T-cell (primary cell): ENCODE results near the gene SCFD2. TPM values are rescaled to one million over a fixed set of nuclear protein-coding genes. Genes with fewer than 3 reads are reported as not detected.

Experiments
- ATAC-seq, 4 experiments: fragments of 200-7000 bp in 3 of 4; fragments of 150-1000 bp in 1 of 4; cut with Tn5 transposase; replicated peaks in 1 of 4; 1 replicate in 3 of 4; 2 replicates in 1 of 4; pipeline ENCODE4 v1.10.0; 2021; ENCODE audit warnings: moderate library complexity in 3 of 4, mild to moderate bottlenecking in 2 of 4, moderate number of reproducible peaks in 1 of 4
- CTCF ChIA-PET, 2 donors: fragments of 300-600 bp; sonication (Branson Sonifier 250); formaldehyde crosslinking; loops; one replicate each; lab custom pipeline; 2022; ENCODE audit warnings: antibody characterized with exemption in 2 of 2; lab: Charles Lee
- POLR2A ChIA-PET, 2 donors: fragments of 300-600 bp; sonication (Branson Sonifier 250); formaldehyde crosslinking; loops; one replicate each; lab custom pipeline; 2022; ENCODE audit warnings: antibody characterized with exemption in 2 of 2; lab: Charles Lee
- DNase-seq, 35 experiments: peaks; one replicate each; pipeline versions ENCODE4 v3.0.0 to v3.0.0-alpha.2; 2013 to 2023
- H3K27ac ChIP-seq: one replicate; pipeline ENCODE4 v1.5.1; 2013; ENCODE audit warnings: low read length
- H3K27me3 ChIP-seq, 2 experiments: replicated peaks in 1 of 2; 1 replicate in 1 of 2; 2 replicates in 1 of 2; pipeline versions ENCODE4 v1.6.1 to v1.7.0; 2013; ENCODE audit warnings: low read length in 1 of 2, mixed read lengths in 1 of 2; ENCODE audit not compliant: control insufficient read depth in 2 of 2, insufficient read depth in 2 of 2; ENCODE audit errors: extremely low read depth in 1 of 2
- H3K36me3 ChIP-seq, 2 donors: 1 replicate in 1 of 2; 2 replicates in 1 of 2; pipeline versions ENCODE4 v1.6.1 to v1.7.0; 2013; ENCODE audit warnings: low read length in 1 of 2; ENCODE audit not compliant: control insufficient read depth in 2 of 2, insufficient read depth in 1 of 2; ENCODE audit errors: extremely low read depth in 1 of 2
- H3K4me1 ChIP-seq, 2 experiments: 1 replicate in 1 of 2; 2 replicates in 1 of 2; pipeline versions ENCODE4 v1.6.1 to v1.7.0; 2013; ENCODE audit warnings: low read length in 2 of 2, mixed read lengths in 1 of 2; ENCODE audit not compliant: insufficient read depth in 2 of 2, control insufficient read depth in 1 of 2; ENCODE audit errors: extremely low read depth in 1 of 2
- H3K4me3 ChIP-seq, 2 donors: 1 replicate in 1 of 2; 2 replicates in 1 of 2; pipeline versions ENCODE4 v1.5.1 to v1.7.0; 2013; ENCODE audit warnings: mild to moderate bottlenecking in 2 of 2, low read length in 1 of 2, moderate library complexity in 1 of 2; ENCODE audit not compliant: control insufficient read depth in 1 of 2; ENCODE audit errors: extremely low read depth in 1 of 2
- H3K9me3 ChIP-seq: 2 replicates; pipeline ENCODE4 v1.7.0; 2013
- H3K27ac Mint-ChIP-seq, 2 donors: one replicate each; pipeline ENCODE4 v1.8.0; 2020 to 2021; ENCODE audit warnings: mild to moderate bottlenecking in 2 of 2, mixed read lengths in 2 of 2
- H3K27me3 Mint-ChIP-seq, 2 donors: one replicate each; pipeline ENCODE4 v1.8.0; 2021 to 2022; ENCODE audit warnings: mixed read lengths in 2 of 2
- H3K36me3 Mint-ChIP-seq: one replicate; pipeline ENCODE4 v1.8.0; 2021; ENCODE audit warnings: mixed read lengths
- H3K4me1 Mint-ChIP-seq, 3 donors: one replicate each; pipeline ENCODE4 v1.8.0; 2020 to 2022; ENCODE audit warnings: mixed read lengths in 3 of 3, mild to moderate bottlenecking in 1 of 3
- H3K4me3 Mint-ChIP-seq, 3 donors: one replicate each; pipeline ENCODE4 v1.8.0; 2020 to 2022; ENCODE audit warnings: mild to moderate bottlenecking in 3 of 3, mixed read lengths in 3 of 3, moderate library complexity in 3 of 3
- H3K9me3 Mint-ChIP-seq, 3 donors: one replicate each; pipeline ENCODE4 v1.8.0; 2020 to 2022; ENCODE audit warnings: mixed read lengths in 3 of 3
- WGBS: methylation state at CpG from one replicate; pipeline ENCODE4 v1.1.5; 2013; ENCODE audit warnings: missing lambda C conversion rate; ENCODE audit not compliant: insufficient coverage; 5-methylcytosine and 5-hydroxymethylcytosine counted together
- total RNA-seq, 35 experiments: library from RNA in 6 of 35; stranded (reverse) in 6 of 35; fragments of 120-200 nt in 1 of 35; gene quantifications; one replicate each; pipeline versions ENCODE4 v1.2.1 to v1.2.4 and lab custom pipeline; 2013 to 2026

The SCFD2 gene
- total RNA-seq, 5 donors from 2014 or later (not counting 1 experiment from before 2014, with no cell fraction given) = 19.0 to 28.9 (median 21.8) TPM

DNA sequence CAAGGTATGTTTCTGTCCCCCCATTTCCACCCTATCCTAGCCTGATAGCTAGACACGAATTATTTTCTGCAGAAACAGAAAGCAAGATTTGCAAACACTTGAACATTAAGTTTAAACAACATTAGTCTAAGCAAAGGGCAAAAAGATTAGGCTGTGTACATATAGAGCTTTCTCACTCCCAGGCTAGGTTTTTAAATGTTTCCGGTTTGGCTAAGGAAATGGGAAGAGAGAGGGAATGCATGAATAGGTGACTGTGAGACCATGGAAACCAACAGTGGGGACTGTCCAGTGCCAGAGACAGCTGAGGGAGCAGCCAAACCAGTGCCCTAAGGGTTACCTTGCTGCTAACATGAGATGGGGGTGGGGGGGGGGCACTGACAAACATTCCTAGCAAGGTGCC is 242.7 kb downstream of the SCFD2 start:
- Mint-ChIP-seq H3K9me3 (no peaks in the 10 kb centered on the region), H3K4me3 (no peak overlapping the region)

DNA sequence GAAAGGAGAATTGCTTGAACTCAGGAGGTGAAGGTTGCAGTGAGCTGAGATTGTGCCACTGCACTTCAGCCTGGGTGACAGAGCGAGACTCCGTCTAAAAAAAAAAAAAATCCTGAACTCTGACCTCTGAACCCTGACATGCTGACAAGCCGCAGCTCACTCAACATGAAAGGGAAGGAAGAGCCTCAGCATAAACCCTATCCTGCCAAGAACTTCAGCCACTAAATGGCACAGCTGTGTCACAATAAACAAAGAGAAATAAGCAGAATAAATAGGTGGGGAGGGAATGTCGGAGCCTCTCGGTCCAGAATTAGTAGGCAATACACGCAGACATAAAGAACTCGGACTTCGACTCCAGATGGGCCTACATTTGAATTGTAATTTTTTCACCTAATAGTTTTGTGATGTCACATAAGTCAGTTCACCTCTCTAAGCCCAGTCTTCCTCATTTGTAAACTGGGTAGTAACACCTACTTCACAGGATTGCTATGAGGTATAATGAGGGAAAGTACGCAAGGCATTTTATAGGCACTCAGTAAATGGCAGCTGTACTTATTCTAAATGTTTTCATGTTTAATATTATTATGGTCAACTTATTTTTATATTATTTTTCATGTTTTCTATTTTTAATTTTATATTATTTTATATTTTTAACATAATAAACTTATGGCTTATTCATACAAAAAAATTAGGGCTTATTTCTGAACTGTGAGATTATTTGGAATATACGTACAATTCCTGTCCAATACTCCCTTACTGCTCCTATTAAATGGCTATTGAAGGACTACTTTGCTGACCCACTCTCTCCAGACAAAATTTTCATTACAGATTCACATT is 243.4 kb downstream of the SCFD2 start:
- no peaks in the 10 kb centered on the region for H3K27me3 ChIP-seq
- H3K36me3 ChIP-seq = no peaks in the 10 kb centered on the region
- Mint-ChIP-seq H3K4me3 (no peak overlapping the region), H3K27me3 (no peaks in the 10 kb centered on the region), H3K27ac (no peak overlapping the region), H3K36me3 (peaks cover 27% of the 10 kb centered on the region), H3K4me1 (peaks cover 6 to 21% (median 7%) of the 10 kb centered on the region in 3 donors), H3K9me3 (no peaks in the 10 kb centered on the region)
- no peak overlapping the region for H3K4me3 ChIP-seq
- no peak overlapping the region for H3K27ac ChIP-seq
- H3K9me3 ChIP-seq = no peaks in the 10 kb centered on the region
- DNase-seq = no peak
- CTCF ChIA-PET = no interaction called here
- POLR2A ChIA-PET = no interaction called here
- WGBS = no CpG with 5 or more reads among the region's 10 CpGs
- H3K4me1 ChIP-seq = no peaks in the 10 kb centered on the region
- ATAC-seq = no peak

More for the DNA sequence above, 242.7 kb downstream of the SCFD2 start:
- WGBS = 100% methylated on average over 1 of the region's 2 CpGs
- Histone ChIP-seq H3K4me1 (no peaks in the 10 kb centered on the region), H3K27me3 (no peaks in the 10 kb centered on the region), H3K9me3 (no peaks in the 10 kb centered on the region), H3K4me3 (no peak overlapping the region), H3K27ac (no peak overlapping the region), H3K36me3 (no peaks in the 10 kb centered on the region)
- ChIA-PET CTCF (no interaction called here), POLR2A (no interaction called here)
- no peak for ATAC-seq
- Mint-ChIP-seq H3K27me3 (no peaks in the 10 kb centered on the region), H3K4me1 (peaks cover 5 to 16% (median 5%) of the 10 kb centered on the region in 3 donors), H3K36me3 (peaks cover 26% of the 10 kb centered on the region), H3K27ac (no peak overlapping the region)
- DNase-seq = no peak

DNA sequence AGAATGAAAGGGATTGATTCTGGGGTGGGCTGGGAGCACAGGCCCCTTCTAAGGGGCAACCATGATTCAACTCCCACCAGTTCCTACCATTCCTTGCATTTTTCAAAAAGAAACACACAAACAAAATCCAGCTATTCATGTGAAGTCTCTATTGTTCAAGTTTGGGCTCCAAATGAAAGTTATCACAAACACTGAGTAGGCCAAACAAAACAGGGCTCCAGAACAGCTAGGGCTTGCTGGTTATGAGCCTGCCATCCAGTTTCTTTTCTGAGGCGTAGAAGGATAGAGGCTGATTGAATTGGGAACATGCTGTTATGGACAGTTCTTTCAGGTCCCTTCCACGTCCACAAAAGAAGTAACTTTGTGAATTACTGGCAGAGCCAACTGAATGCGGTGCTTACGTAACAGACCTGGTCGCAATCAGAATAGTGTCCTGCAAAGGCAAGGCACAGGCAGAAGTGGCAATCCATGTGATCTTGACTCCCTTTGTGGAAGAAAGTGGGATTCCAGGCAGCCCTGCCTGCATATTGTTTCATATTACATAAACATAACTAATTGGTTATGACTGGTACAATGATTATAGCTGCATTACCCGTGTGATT is 244.5 kb downstream of the SCFD2 start:
- Histone ChIP-seq H3K36me3 (no peaks in the 10 kb centered on the region), H3K27me3 (no peaks in the 10 kb centered on the region), H3K4me3 (no peak overlapping the region), H3K27ac (no peak overlapping the region), H3K9me3 (no peaks in the 10 kb centered on the region), H3K4me1 (no peaks in the 10 kb centered on the region)
- Mint-ChIP-seq H3K4me3 (no peak overlapping the region), H3K27ac (no peak overlapping the region), H3K4me1 (peaks cover 17 to 32% (median 17%) of the 10 kb centered on the region in 3 donors), H3K27me3 (no peaks in the 10 kb centered on the region), H3K9me3 (no peaks in the 10 kb centered on the region), H3K36me3 (peaks cover 21% of the 10 kb centered on the region)
- ATAC-seq (no peak), DNase-seq (no peak)
- POLR2A ChIA-PET = no interaction called here
- CTCF ChIA-PET = no interaction called here
- WGBS = 100% methylated on average over 4 of the region's 6 CpGs

DNA sequence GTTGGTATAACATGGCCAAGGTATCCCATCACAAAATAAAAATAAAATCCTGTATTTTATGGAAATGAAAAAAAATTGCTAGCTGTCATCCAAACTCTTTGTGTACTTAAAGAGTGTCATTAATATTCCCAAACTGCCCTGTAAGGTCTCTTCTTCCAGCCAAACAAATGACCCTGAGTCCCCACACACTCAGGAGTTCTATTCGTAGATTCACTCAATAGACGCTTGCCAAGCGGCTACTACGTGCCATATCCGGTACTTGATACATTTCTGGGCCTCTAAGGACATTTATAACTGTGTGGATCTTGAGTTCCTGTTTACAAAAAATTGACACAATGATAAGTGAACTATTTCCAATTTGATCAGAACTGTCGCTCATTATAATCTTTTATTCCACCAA is 245.1 kb downstream of the SCFD2 start:
- Histone ChIP-seq H3K4me3 (no peak overlapping the region), H3K27ac (no peak overlapping the region), H3K9me3 (no peaks in the 10 kb centered on the region), H3K36me3 (no peaks in the 10 kb centered on the region), H3K4me1 (no peaks in the 10 kb centered on the region), H3K27me3 (no peaks in the 10 kb centered on the region)
- no peak for ATAC-seq
- Mint-ChIP-seq H3K4me1 (peaks cover 17 to 37% (median 17%) of the 10 kb centered on the region in 3 donors), H3K27me3 (no peaks in the 10 kb centered on the region), H3K4me3 (no peak overlapping the region), H3K36me3 (peaks cover 21% of the 10 kb centered on the region), H3K9me3 (no peaks in the 10 kb centered on the region), H3K27ac (no peak overlapping the region)
- WGBS = no CpG with 5 or more reads among the region's 6 CpGs
- DNase-seq = no peak
- CTCF ChIA-PET = no interaction called here
- POLR2A ChIA-PET = no interaction called here

DNA sequence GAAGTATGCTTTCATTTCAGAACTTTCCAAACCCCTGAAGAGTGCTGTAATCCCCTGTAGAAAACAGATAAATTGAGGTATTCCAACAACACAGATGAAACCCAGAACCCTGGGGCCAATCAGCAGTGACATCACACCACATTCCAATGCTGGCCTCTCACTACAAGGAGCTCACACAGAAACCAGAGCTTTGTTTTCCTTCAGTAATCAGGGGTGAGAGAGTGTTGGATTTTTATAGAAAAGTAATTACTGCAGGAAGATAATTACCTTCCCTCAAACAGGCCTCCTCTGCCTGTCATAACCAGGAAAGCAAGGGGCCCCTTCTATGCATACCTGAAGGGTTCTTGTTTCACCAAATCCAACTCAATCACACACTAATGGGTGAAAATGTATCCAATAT is 246.2 kb downstream of the SCFD2 start:
- DNase-seq (no peak), ATAC-seq (no peak)
- Histone ChIP-seq H3K9me3 (no peaks in the 10 kb centered on the region), H3K36me3 (no peaks in the 10 kb centered on the region), H3K27me3 (no peaks in the 10 kb centered on the region), H3K4me3 (no peak overlapping the region), H3K4me1 (no peaks in the 10 kb centered on the region), H3K27ac (no peak overlapping the region)
- Mint-ChIP-seq H3K36me3 (peaks cover 30% of the 10 kb centered on the region), H3K27me3 (no peaks in the 10 kb centered on the region), H3K9me3 (no peaks in the 10 kb centered on the region), H3K4me3 (no peak overlapping the region), H3K4me1 (peaks cover 17 to 32% (median 17%) of the 10 kb centered on the region in 3 donors), H3K27ac (no peak overlapping the region)
- ChIA-PET CTCF (interaction anchor here in 1 of 2 donors (0.6 kb wide), 1 partner anchor 880 kb away, joined by 3 read pairs; no protein-coding TSS in a partner anchor), POLR2A (interaction anchor here in 1 of 2 donors (0.6 kb wide), 1 partner anchor 408 kb away, joined by 3 read pairs; no protein-coding TSS in a partner anchor)

DNA sequence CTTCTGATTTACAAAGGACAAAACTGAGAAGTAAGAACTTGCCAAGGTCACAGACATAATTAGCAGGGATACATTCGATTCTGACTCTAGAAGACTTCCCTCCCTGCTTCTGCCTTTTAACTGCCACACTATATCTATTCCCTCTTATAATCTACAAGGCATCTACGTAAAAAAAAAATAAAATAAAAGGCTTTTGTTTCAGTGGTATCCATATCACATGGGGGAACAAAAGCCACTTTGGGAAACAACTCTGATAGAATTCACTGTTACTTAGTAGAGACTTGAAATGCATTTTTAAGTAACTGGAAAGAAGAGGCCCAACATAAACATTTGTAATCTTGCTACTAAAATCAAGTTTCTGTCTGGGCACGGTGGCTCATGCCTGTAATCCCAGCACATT is 247.2 kb downstream of the SCFD2 start:
- Histone ChIP-seq H3K9me3 (no peaks in the 10 kb centered on the region), H3K27me3 (no peaks in the 10 kb centered on the region), H3K27ac (no peak overlapping the region), H3K36me3 (no peaks in the 10 kb centered on the region), H3K4me1 (no peaks in the 10 kb centered on the region), H3K4me3 (no peak overlapping the region)
- ChIA-PET CTCF (no interaction called here), POLR2A (no interaction called here)
- WGBS = 80% methylated on average over 1 of the region's 3 CpGs
- no peaks in the 10 kb centered on the region for H3K9me3 Mint-ChIP-seq
- DNase-seq = no peak
- H3K4me1 Mint-ChIP-seq = peaks cover 17 to 29% (median 17%) of the 10 kb centered on the region in 3 donors
- no peaks in the 10 kb centered on the region for H3K27me3 Mint-ChIP-seq
- H3K36me3 Mint-ChIP-seq = peaks cover 34% of the 10 kb centered on the region
- no peak overlapping the region for H3K4me3 Mint-ChIP-seq
- H3K27ac Mint-ChIP-seq = no peak overlapping the region
- no peak for ATAC-seq
